CD4-positive, alpha-beta memory T cell (primary cell): Measurements from ENCODE around the gene SORCS2. TPM values are rescaled to one million over a fixed set of nuclear protein-coding genes. Genes with fewer than 3 reads are reported as not detected.

Experiments
- CTCF ChIA-PET: fragments of 350-600 bp; sonication (Branson Sonifier 250); formaldehyde crosslinking; loops from one replicate; lab custom pipeline; 2021; ENCODE audit warnings: inconsistent platforms; ENCODE audit not compliant: partially characterized antibody; lab: Charles Lee
- POLR2A ChIA-PET: fragments of 350-600 bp; sonication (Branson Sonifier 250); formaldehyde crosslinking; loops from one replicate; lab custom pipeline; 2021; ENCODE audit not compliant: partially characterized antibody; lab: Charles Lee
- DNase-seq, 5 donors: peaks; one replicate each; pipeline versions ENCODE4 v3.0.0 to v3.0.0-alpha.2; 2020 to 2022; ENCODE audit warnings: mixed read lengths in 1 of 5
- H3K27ac ChIP-seq: one replicate; pipeline ENCODE4 v1.7.0; 2013; ENCODE audit warnings: low read depth, low read length
- H3K27me3 ChIP-seq: 2 replicates; pipeline ENCODE4 v1.7.0; 2013; ENCODE audit warnings: mild to moderate bottlenecking, low read length, moderate library complexity; ENCODE audit not compliant: insufficient read depth
- H3K36me3 ChIP-seq: 2 replicates; pipeline ENCODE4 v1.7.0; 2013; ENCODE audit warnings: mild to moderate bottlenecking, low read length, moderate library complexity; ENCODE audit not compliant: insufficient read depth
- H3K4me1 ChIP-seq: 2 replicates; pipeline ENCODE4 v1.7.0; 2013; ENCODE audit warnings: mild to moderate bottlenecking, low read length, moderate library complexity; ENCODE audit not compliant: insufficient read depth
- H3K4me3 ChIP-seq, 2 donors: one replicate each; pipeline ENCODE4 v1.7.0; 2013; ENCODE audit warnings: low read length in 2 of 2, mild to moderate bottlenecking in 1 of 2
- H3K9me3 ChIP-seq, 2 donors: one replicate each; pipeline ENCODE4 v1.7.0; 2013; ENCODE audit warnings: low read length in 2 of 2, control low read depth in 1 of 2; ENCODE audit not compliant: control insufficient read depth in 1 of 2
- H3K27ac Mint-ChIP-seq, 7 donors: one replicate each; pipeline ENCODE4 v1.8.0; 2020 to 2021; ENCODE audit warnings: mixed read lengths in 7 of 7, mild to moderate bottlenecking in 6 of 7, inconsistent platforms in 3 of 7, moderate library complexity in 3 of 7
- H3K27me3 Mint-ChIP-seq, 2 donors: one replicate each; pipeline ENCODE4 v1.8.0; 2020 to 2021; ENCODE audit warnings: mixed read lengths in 2 of 2
- H3K36me3 Mint-ChIP-seq, 2 donors: one replicate each; pipeline ENCODE4 v1.8.0; 2020 to 2021; ENCODE audit warnings: mixed read lengths in 2 of 2, inconsistent platforms in 1 of 2, mild to moderate bottlenecking in 1 of 2
- H3K4me1 Mint-ChIP-seq, 4 donors: one replicate each; pipeline ENCODE4 v1.8.0; 2020 to 2021; ENCODE audit warnings: mixed read lengths in 4 of 4, mild to moderate bottlenecking in 1 of 4
- H3K4me3 Mint-ChIP-seq, 8 donors: one replicate each; pipeline ENCODE4 v1.8.0; 2020 to 2021; ENCODE audit warnings: mixed read lengths in 8 of 8, mild to moderate bottlenecking in 7 of 8, moderate library complexity in 6 of 8, inconsistent platforms in 3 of 8
- H3K9me3 Mint-ChIP-seq, 8 donors: one replicate each; pipeline ENCODE4 v1.8.0; 2020 to 2021; ENCODE audit warnings: mixed read lengths in 8 of 8, mild to moderate bottlenecking in 5 of 8, inconsistent platforms in 3 of 8, moderate library complexity in 1 of 8
- intact Hi-C: fragments of 100-400 bp; cut with micrococcal nuclease; formaldehyde crosslinking; loops from one replicate; pipeline ENCODE4 v1.15.1; 2023
- polyA plus RNA-seq, 2 donors: library from polyadenylated mRNA; unstranded; fragments of 300-500 nt; fragmentation: Illumina TruSeq; gene quantifications; one replicate each; pipeline ENCODE4 v1.2.3, GENCODE V29; 2021
- total RNA-seq, 2 experiments: library from RNA; stranded (reverse); gene quantifications; one replicate each; pipeline ENCODE4 v1.2.3, GENCODE V29; 2021

The SORCS2 gene
- total and polyA plus RNA-seq, 4 experiments from 2014 or later = not detected

DNA sequence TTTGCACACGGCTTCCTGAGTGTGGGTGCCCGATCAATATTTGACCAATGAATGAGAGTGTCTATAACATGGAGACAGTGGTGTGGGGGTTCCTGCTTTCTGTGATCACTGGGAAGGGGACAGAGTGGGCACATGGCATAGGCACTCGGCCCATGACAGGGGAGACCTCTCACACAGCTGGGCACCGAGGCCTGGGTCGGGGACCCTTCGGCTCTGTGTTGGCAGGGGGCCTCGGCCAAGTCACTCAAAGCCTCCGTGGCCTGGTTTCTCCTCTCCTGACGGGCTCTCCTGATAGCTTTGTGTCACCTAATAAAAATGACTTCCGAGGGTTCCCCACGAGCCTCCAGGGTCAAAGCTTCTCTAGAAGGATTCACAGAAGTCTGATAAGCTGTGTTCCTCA lies 286.3 kb downstream of the SORCS2 start:
- no peak overlapping the region for H3K4me3 ChIP-seq
- H3K9me3 ChIP-seq = no peaks in the 10 kb centered on the region
- DNase-seq = no peak
- H3K27ac ChIP-seq = no peak overlapping the region
- H3K27me3 Mint-ChIP-seq = peaks cover 0 to 6% of the 10 kb centered on the region in 2 donors
- no peak overlapping the region for H3K4me3 Mint-ChIP-seq
- H3K27me3 ChIP-seq = no peaks in the 10 kb centered on the region
- intact Hi-C loops = no loop called here
- peaks cover 0 to 1% (median 0%) of the 10 kb centered on the region in 8 donors for H3K9me3 Mint-ChIP-seq
- H3K36me3 Mint-ChIP-seq = no peaks in the 10 kb centered on the region
- H3K27ac Mint-ChIP-seq = no peak overlapping the region
- ChIA-PET POLR2A (no interaction called here), CTCF (no interaction called here)
- no peaks in the 10 kb centered on the region for H3K4me1 Mint-ChIP-seq
- no peaks in the 10 kb centered on the region for H3K36me3 ChIP-seq
- H3K4me1 ChIP-seq = no peaks in the 10 kb centered on the region

DNA sequence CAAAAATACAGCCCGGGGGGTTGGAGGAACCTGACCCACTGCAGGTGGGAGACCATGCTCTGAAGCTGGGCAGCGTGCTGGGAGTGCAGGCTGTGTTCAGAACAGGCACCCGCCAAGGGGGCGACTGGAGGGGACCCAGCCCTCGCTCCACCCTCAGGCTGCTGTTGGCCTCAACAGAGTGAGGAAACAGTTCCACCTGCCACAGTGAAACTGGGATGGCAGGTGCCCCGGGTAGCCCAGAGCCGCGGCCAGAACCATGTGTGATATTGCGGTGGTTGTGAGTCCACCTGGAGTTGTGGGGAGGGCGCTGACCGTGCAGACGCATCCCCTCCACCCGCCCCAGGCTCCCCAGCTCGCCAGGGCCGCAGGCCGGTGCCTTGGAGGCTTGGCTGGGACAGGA lies 288.1 kb downstream of the SORCS2 start:
- Histone ChIP-seq H3K4me3 (no peak overlapping the region), H3K4me1 (no peaks in the 10 kb centered on the region), H3K9me3 (no peaks in the 10 kb centered on the region), H3K27me3 (no peaks in the 10 kb centered on the region), H3K36me3 (no peaks in the 10 kb centered on the region), H3K27ac (no peak overlapping the region)
- Mint-ChIP-seq H3K27ac (no peak overlapping the region), H3K36me3 (no peaks in the 10 kb centered on the region), H3K4me1 (no peaks in the 10 kb centered on the region), H3K27me3 (peaks cover 0 to 13% of the 10 kb centered on the region in 2 donors), H3K9me3 (peaks cover 0 to 1% (median 0%) of the 10 kb centered on the region in 8 donors), H3K4me3 (no peak overlapping the region)
- POLR2A ChIA-PET = no interaction called here
- CTCF ChIA-PET = no interaction called here
- DNase-seq = no peak
- intact Hi-C loops = no loop called here

DNA sequence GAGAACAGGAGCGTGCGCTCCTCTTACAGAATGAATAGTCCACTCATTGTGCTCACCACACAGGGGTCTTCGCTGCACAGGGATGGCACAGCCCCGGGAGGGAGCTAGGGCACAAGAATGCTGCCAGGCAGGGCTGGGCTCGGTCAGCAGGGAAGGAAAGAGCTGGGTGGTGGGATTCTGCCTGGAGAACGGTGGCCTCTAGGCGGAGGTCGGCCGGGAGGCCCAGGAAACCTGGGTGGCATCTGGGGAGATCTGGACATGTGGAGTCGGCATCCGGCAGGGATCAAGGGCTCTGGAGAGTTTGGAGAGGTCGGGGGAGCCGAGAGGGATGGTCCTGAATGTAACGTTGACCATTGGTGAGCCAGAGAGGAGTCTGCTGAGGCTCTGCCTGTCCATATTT lies 288.9 kb downstream of the SORCS2 start:
- H3K27me3 Mint-ChIP-seq = peaks cover 0 to 11% of the 10 kb centered on the region in 2 donors

DNA sequence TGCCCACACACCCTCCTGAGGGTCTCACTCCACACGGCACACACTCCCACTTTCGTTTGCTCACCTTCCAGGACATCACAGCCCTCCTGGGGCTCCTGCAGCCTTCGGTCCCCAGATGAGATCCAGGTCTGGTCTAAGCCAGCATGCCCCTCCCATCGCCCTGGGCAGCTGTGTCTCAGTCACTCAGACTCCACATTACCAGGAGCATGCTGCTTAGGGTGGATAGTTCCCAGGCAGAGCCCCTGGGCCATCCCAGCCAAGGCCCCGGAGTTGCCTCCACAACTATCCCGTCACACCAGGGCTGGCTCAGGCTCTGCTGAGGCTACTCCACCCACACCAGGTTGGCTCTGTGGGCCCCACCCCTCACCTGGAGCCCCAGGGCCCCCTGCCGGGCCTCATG lies 292.8 kb downstream of the SORCS2 start:
- Histone ChIP-seq H3K27ac (no peak overlapping the region), H3K9me3 (no peaks in the 10 kb centered on the region), H3K27me3 (no peaks in the 10 kb centered on the region), H3K4me3 (no peak overlapping the region), H3K36me3 (no peaks in the 10 kb centered on the region), H3K4me1 (no peaks in the 10 kb centered on the region)
- H3K27me3 Mint-ChIP-seq = peaks cover 7 to 8% of the 10 kb centered on the region in 2 donors
- ChIA-PET CTCF (no interaction called here), POLR2A (no interaction called here)
- intact Hi-C loops = no loop called here
- no peak overlapping the region for H3K27ac Mint-ChIP-seq
- no peaks in the 10 kb centered on the region for H3K4me1 Mint-ChIP-seq
- H3K4me3 Mint-ChIP-seq = no peak overlapping the region
- H3K36me3 Mint-ChIP-seq = no peaks in the 10 kb centered on the region
- peaks cover 0 to under 1% (median 0%) of the 10 kb centered on the region in 8 donors for H3K9me3 Mint-ChIP-seq
- no peak for DNase-seq

More for the DNA sequence above, 288.9 kb downstream of the SORCS2 start:
- no peaks in the 10 kb centered on the region for H3K36me3 Mint-ChIP-seq
- no peaks in the 10 kb centered on the region for H3K27me3 ChIP-seq
- no peak overlapping the region for H3K27ac Mint-ChIP-seq
- H3K4me1 Mint-ChIP-seq = no peaks in the 10 kb centered on the region
- intact Hi-C loops = no loop called here
- ChIA-PET CTCF (no interaction called here), POLR2A (no interaction called here)
- H3K4me3 Mint-ChIP-seq = no peak overlapping the region
- DNase-seq = no peak
- H3K9me3 Mint-ChIP-seq = peaks cover 0 to 1% (median 0%) of the 10 kb centered on the region in 8 donors
- H3K36me3 ChIP-seq = no peaks in the 10 kb centered on the region
- no peaks in the 10 kb centered on the region for H3K4me1 ChIP-seq
- H3K4me3 ChIP-seq = no peak overlapping the region
- H3K27ac ChIP-seq = no peak overlapping the region
- no peaks in the 10 kb centered on the region for H3K9me3 ChIP-seq

DNA sequence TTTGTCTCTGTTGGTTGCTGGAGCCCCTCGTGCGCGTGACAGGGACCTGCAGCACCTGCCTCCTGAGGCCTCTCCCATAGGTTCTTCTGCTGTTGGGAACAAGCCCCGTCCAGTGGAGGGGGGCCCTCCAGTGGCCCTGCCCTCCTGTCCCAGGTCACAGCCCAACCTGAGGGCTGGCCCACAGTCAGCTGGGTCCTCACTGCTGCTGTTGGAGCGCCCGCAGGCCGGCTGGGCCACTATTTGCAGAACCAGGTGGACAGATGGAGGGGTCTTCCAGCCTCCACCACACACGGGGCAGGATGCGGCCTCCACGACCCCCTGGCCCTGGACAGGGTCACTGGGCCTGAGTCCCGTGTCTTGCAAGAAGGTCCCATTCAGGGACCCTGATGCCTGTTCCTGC lies 293.8 kb downstream of the SORCS2 start:
- Histone ChIP-seq H3K4me3 (no peak overlapping the region), H3K27ac (no peak overlapping the region), H3K27me3 (no peaks in the 10 kb centered on the region), H3K36me3 (no peaks in the 10 kb centered on the region), H3K9me3 (no peaks in the 10 kb centered on the region), H3K4me1 (no peaks in the 10 kb centered on the region)
- ChIA-PET POLR2A (no interaction called here), CTCF (no interaction called here)
- Mint-ChIP-seq H3K4me1 (no peaks in the 10 kb centered on the region), H3K27ac (no peak overlapping the region), H3K27me3 (peaks cover 8 to 10% of the 10 kb centered on the region in 2 donors), H3K36me3 (no peaks in the 10 kb centered on the region), H3K9me3 (no peaks in the 10 kb centered on the region), H3K4me3 (no peak overlapping the region)
- intact Hi-C loops = no loop called here
- DNase-seq = no peak

DNA sequence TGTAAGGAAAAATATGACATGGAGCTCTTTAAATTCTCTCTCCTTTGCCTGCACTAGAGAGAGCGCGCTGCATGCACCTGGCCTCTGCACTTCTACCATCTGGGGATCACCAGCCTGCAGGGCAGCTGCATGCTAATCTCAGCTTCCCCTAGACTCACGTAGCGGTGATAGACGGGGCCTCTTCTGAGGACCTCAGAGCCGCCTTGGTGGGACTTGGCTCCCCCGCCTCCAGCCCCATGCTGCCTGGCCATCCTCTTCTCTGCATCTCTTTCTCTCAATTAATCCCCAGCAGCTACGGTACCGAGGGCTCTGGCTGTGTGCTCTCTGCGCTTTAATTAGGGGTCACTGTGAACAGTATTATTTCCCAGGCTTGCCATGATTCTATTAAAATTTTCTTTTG lies 295.2 kb downstream of the SORCS2 start:
- DNase-seq = no peak
- H3K4me3 ChIP-seq = no peak overlapping the region
- ChIA-PET CTCF (no interaction called here), POLR2A (no interaction called here)
- no peaks in the 10 kb centered on the region for H3K36me3 ChIP-seq
- Mint-ChIP-seq H3K27ac (no peak overlapping the region), H3K36me3 (no peaks in the 10 kb centered on the region), H3K4me3 (no peak overlapping the region), H3K27me3 (peaks cover 8 to 11% of the 10 kb centered on the region in 2 donors), H3K9me3 (peaks cover 0 to 2% (median 0%) of the 10 kb centered on the region in 8 donors), H3K4me1 (no peaks in the 10 kb centered on the region)
- no peaks in the 10 kb centered on the region for H3K9me3 ChIP-seq
- H3K27ac ChIP-seq = no peak overlapping the region
- no peaks in the 10 kb centered on the region for H3K4me1 ChIP-seq
- intact Hi-C loops = no loop called here
- H3K27me3 ChIP-seq = no peaks in the 10 kb centered on the region

DNA sequence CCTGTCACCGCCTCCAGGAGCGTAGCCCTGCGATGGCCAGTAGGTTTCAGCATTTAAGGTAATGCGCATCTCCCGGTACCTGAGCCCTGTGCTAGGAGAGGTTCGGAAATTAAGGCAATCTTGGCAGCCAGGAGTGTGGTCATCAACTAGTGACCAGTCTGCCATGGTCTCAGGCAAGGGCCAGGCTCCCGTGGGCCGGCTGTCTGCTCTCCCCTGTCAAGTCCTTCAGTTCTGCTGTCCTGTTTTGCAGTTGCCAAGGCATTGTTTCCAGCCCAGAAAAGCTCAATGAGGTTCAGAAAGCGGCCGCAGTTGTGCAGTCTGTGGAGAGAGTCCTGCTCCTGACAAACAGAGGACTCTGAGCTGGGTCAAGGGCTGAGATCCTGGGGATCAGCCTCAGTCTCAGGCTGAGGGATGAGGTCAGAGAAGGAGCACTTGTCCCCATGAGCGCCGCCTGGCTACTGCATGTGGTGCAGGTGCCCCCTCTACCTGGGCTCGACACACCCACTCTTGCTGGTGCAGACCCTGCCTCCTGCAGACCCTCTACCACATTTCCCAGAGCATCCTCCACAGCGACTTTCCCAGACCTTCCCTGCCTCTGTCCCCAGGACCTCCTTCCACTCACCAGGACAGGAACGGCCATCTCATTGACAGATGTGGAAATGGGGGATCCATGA lies 295.8 kb downstream of the SORCS2 start:
- CTCF ChIA-PET = no interaction called here
- no peaks in the 10 kb centered on the region for H3K36me3 Mint-ChIP-seq
- no peak for DNase-seq

More for the DNA sequence above, 295.8 kb downstream of the SORCS2 start:
- H3K4me1 Mint-ChIP-seq = no peaks in the 10 kb centered on the region
- POLR2A ChIA-PET = no interaction called here
- Histone ChIP-seq H3K36me3 (no peaks in the 10 kb centered on the region), H3K9me3 (no peaks in the 10 kb centered on the region), H3K4me3 (no peak overlapping the region), H3K4me1 (no peaks in the 10 kb centered on the region), H3K27ac (no peak overlapping the region), H3K27me3 (no peaks in the 10 kb centered on the region)
- H3K27me3 Mint-ChIP-seq = peaks cover 8 to 11% of the 10 kb centered on the region in 2 donors
- no peak overlapping the region for H3K4me3 Mint-ChIP-seq
- H3K27ac Mint-ChIP-seq = no peak overlapping the region
- H3K9me3 Mint-ChIP-seq = peaks cover 0 to 2% (median 0%) of the 10 kb centered on the region in 8 donors
- intact Hi-C loops = no loop called here
